H9 (cell line): Measurements from ENCODE around the gene HS6ST1. TPM values are rescaled to one million over a fixed set of nuclear protein-coding genes. Genes with fewer than 3 reads are reported as not detected.
A peak's percentile ranks its signal among the peaks of the same experiment; 100 is the strongest.

Experiments
- DNase-seq: peaks from one replicate; pipeline ENCODE4 v3.0.0-alpha.2; 2017
- H2AFZ ChIP-seq: one replicate; pipeline ENCODE4 v1.6.1; 2013; ENCODE audit warnings: mild to moderate bottlenecking, low read length, control low read depth, moderate library complexity
- H2AK5ac ChIP-seq: 2 replicates; pipeline ENCODE4 v1.6.1; 2013; ENCODE audit warnings: low read length, control low read depth, mixed read lengths; ENCODE audit not compliant: insufficient read length
- H2BK120ac ChIP-seq: one replicate; pipeline ENCODE4 v1.6.1; 2013; ENCODE audit warnings: low read depth, mild to moderate bottlenecking, low read length, control low read depth, inconsistent platforms; ENCODE audit not compliant: poor library complexity, severe bottlenecking
- H2BK12ac ChIP-seq: 2 replicates; pipeline ENCODE4 v1.6.1; 2013; ENCODE audit warnings: low read length, control low read depth, mixed read lengths, low read depth; ENCODE audit not compliant: insufficient read length
- H2BK15ac ChIP-seq: 2 replicates; pipeline ENCODE4 v1.6.1; 2013; ENCODE audit warnings: low read depth, low read length, control low read depth
- H2BK20ac ChIP-seq: one replicate; pipeline ENCODE4 v1.6.1; 2013; ENCODE audit warnings: low read depth, mild to moderate bottlenecking, low read length, control low read depth, inconsistent platforms; ENCODE audit not compliant: poor library complexity, severe bottlenecking
- H2BK5ac ChIP-seq: 2 replicates; pipeline ENCODE4 v1.6.1; 2013; ENCODE audit warnings: low read length, control low read depth, mixed read lengths; ENCODE audit not compliant: insufficient read length
- H3K14ac ChIP-seq: 2 replicates; pipeline ENCODE4 v1.6.1; 2013; ENCODE audit warnings: low read length, control low read depth; ENCODE audit not compliant: insufficient read depth
- H3K18ac ChIP-seq: 2 replicates; pipeline ENCODE4 v1.6.1; 2013; ENCODE audit warnings: low read depth, mild to moderate bottlenecking, mixed read lengths, low read length, control low read depth; ENCODE audit not compliant: insufficient read length
- H3K23ac ChIP-seq: 2 replicates; pipeline ENCODE4 v1.6.1; 2013; ENCODE audit warnings: low read length, control low read depth, mixed read lengths, low read depth; ENCODE audit not compliant: insufficient read length
- H3K23me2 ChIP-seq: 2 replicates; pipeline ENCODE4 v1.6.1; 2013; ENCODE audit warnings: low read depth, mild to moderate bottlenecking, mixed read lengths, low read length, control low read depth; ENCODE audit not compliant: insufficient read length, poor library complexity, severe bottlenecking
- H3K27ac ChIP-seq: 2 replicates; pipeline ENCODE4 v1.5.1; 2013; ENCODE audit warnings: low read length, control low read depth, mixed read lengths, low read depth; ENCODE audit not compliant: insufficient read length
- H3K27me3 ChIP-seq: 2 replicates; pipeline ENCODE4 v1.6.1; 2013; ENCODE audit warnings: low read length, control low read depth, inconsistent platforms; ENCODE audit not compliant: insufficient read depth
- H3K4ac ChIP-seq: 2 replicates; pipeline ENCODE4 v1.6.1; 2013; ENCODE audit warnings: low read depth, mild to moderate bottlenecking, control low read depth, inconsistent platforms, low read length, moderate library complexity
- H3K4me1 ChIP-seq: 2 replicates; pipeline ENCODE4 v1.6.1; 2013; ENCODE audit warnings: low read length, control low read depth, inconsistent platforms; ENCODE audit not compliant: insufficient read depth
- H3K4me2 ChIP-seq: 2 replicates; pipeline ENCODE4 v1.6.1; 2013; ENCODE audit warnings: low read length, control low read depth, mixed read lengths; ENCODE audit not compliant: insufficient read length, insufficient read depth
- H3K56ac ChIP-seq: 2 replicates; pipeline ENCODE4 v1.6.1; 2013; ENCODE audit warnings: low read depth, mild to moderate bottlenecking, mixed read lengths, low read length, control low read depth; ENCODE audit not compliant: insufficient read length
- H3K79me1 ChIP-seq: 2 replicates; pipeline ENCODE4 v1.6.1; 2013; ENCODE audit warnings: low read depth, mild to moderate bottlenecking, moderate library complexity, low read length, control low read depth, inconsistent platforms; ENCODE audit not compliant: insufficient read depth, poor library complexity, severe bottlenecking
- H3K79me2 ChIP-seq: 2 replicates; pipeline ENCODE4 v1.6.1; 2013; ENCODE audit warnings: low read length, control low read depth, inconsistent platforms; ENCODE audit not compliant: insufficient read depth
- H3K9ac ChIP-seq: 2 replicates; pipeline ENCODE4 v1.6.1; 2013; ENCODE audit warnings: low read length, control low read depth, mixed read lengths; ENCODE audit not compliant: insufficient read length; ENCODE audit errors: extremely low read depth
- H3K9me3 ChIP-seq: one replicate; pipeline ENCODE4 v1.6.1; 2013; ENCODE audit warnings: low read depth, low read length, inconsistent platforms; ENCODE audit not compliant: control insufficient read depth
- H3T11ph ChIP-seq: one replicate; pipeline ENCODE4 v1.6.1; 2013; ENCODE audit warnings: mild to moderate bottlenecking, low read length, control low read depth, inconsistent platforms
- H4K20me1 ChIP-seq: one replicate; pipeline ENCODE4 v1.6.1; 2013; ENCODE audit not compliant: control insufficient read depth, insufficient read length, insufficient read depth
- H4K5ac ChIP-seq: 2 replicates; pipeline ENCODE4 v1.6.1; 2013; ENCODE audit warnings: low read depth, mild to moderate bottlenecking, mixed read lengths, low read length, control low read depth; ENCODE audit not compliant: insufficient read length
- H4K8ac ChIP-seq: replicated peaks from 2 replicates; pipeline ENCODE4 v1.6.1; 2013; ENCODE audit warnings: low read length, control low read depth, mixed read lengths, low read depth; ENCODE audit not compliant: insufficient read length
- H4K91ac ChIP-seq: 2 replicates; pipeline ENCODE4 v1.6.1; 2013; ENCODE audit warnings: low read depth, mild to moderate bottlenecking, moderate library complexity, mixed read lengths, low read length, control low read depth; ENCODE audit not compliant: insufficient read length
- H3K27ac Mint-ChIP-seq, 3 experiments: 2 replicates in 2 of 3; 3 replicates in 1 of 3; pipeline ENCODE4 v1.8.0; 2020 to 2021; ENCODE audit warnings: mixed read lengths in 3 of 3, mild to moderate bottlenecking in 1 of 3, moderate library complexity in 1 of 3
- H3K27me3 Mint-ChIP-seq: 2 replicates; pipeline ENCODE4 v1.8.0; 2021; ENCODE audit warnings: low read depth, mild to moderate bottlenecking, moderate library complexity, mixed read lengths
- H3K36me3 Mint-ChIP-seq, 3 experiments: 2 replicates in 2 of 3; 3 replicates in 1 of 3; pipeline ENCODE4 v1.8.0; 2020 to 2021; ENCODE audit warnings: low read depth in 3 of 3, mixed read lengths in 3 of 3; ENCODE audit not compliant: insufficient read depth in 1 of 3
- H3K4me1 Mint-ChIP-seq, 2 experiments: 2 replicates each; pipeline ENCODE4 v1.8.0; 2020; ENCODE audit warnings: mixed read lengths in 2 of 2
- H3K4me3 Mint-ChIP-seq, 2 experiments: 2 replicates in 1 of 2; 3 replicates in 1 of 2; pipeline ENCODE4 v1.8.0; 2020 to 2021; ENCODE audit warnings: mild to moderate bottlenecking in 2 of 2, mixed read lengths in 2 of 2, moderate library complexity in 1 of 2
- H3K9me3 Mint-ChIP-seq, 2 experiments: 2 replicates in 1 of 2; 3 replicates in 1 of 2; pipeline ENCODE4 v1.8.0; 2020; ENCODE audit warnings: mild to moderate bottlenecking in 2 of 2, mixed read lengths in 2 of 2, moderate library complexity in 1 of 2
- WGBS: extraction: QIAGEN DNeasy Blood & Tissue Kit; methylation state at CpG from one replicate; pipeline ENCODE4 v1.1.7; 2013; ENCODE audit warnings: missing lambda C conversion rate, low lambda C conversion rate, mixed read lengths; ENCODE audit not compliant: insufficient read length; ENCODE audit errors: extremely low coverage; 5-methylcytosine and 5-hydroxymethylcytosine counted together
- total RNA-seq: library from RNA; stranded (reverse); gene quantifications from 2 replicates; pipeline ENCODE4 v1.2.1, GENCODE V29; 2021
- TF ChIP-seq, protein P1 (sequence below): fragments of 200-600 bp; sonication (generic); conservative IDR thresholded peaks from 3 replicates; pipeline ENCODE4 v1.8.0; 2021; ENCODE audit warnings: antibody characterized with exemption, mild to moderate bottlenecking

HS6ST1 gene
- total RNA-seq, 1 experiment from 2014 or later, result 60.2 TPM

DNA sequence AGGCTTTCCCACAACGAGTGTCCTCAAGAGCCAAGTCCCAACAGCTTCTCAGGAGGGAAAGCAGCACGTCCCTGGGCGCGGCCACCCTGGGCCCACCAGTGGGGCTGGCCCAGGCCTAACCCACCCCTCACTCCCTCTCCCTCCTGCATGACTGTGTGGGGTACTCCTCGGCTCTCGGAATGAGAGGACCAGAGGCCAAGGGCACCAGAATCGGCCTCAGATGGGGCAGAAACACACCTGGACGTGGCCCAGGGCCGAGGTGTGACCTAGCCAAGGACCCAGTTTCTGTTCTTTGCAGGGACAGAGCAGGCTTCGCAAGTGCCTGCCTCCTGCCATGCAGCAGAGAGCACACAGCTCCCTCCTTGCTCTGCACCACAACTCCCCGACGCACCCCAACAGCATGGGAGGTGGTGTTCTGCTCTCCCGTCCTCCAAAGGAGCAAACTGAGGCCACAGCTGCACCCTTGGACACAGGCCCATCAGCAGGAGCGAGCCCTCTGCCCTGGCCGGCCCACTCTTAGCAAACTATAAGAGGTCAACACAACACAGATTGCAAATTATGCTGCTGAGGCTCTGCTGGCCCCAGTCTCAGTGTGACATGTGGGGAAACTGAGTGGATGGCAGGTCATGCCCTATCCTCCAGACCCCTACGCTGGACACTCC is 19.7 kb downstream of the HS6ST1 start:
- peaks cover 3% of the 10 kb centered on the region for H4K20me1 ChIP-seq
- H2BK12ac ChIP-seq, result no peak overlapping the region
- H2BK5ac ChIP-seq, result no peak overlapping the region
- H3K23ac ChIP-seq, result no peak overlapping the region
- Mint-ChIP-seq H3K27me3 (no peaks in the 10 kb centered on the region), H3K27ac (peak overlapping the region in 1 of 3 experiments; percentile 79; a peak in 2 of 7 replicates), H3K9me3 (no peaks in the 10 kb centered on the region), H3K4me3 (no peak overlapping the region), H3K4me1 (peaks cover 31 to 45% of the 10 kb centered on the region in 2 experiments), H3K36me3 (peaks cover 6 to 26% (median 12%) of the 10 kb centered on the region in 3 experiments)
- no peak overlapping the region for H3K56ac ChIP-seq
- no peak overlapping the region for H3K14ac ChIP-seq
- H3K4me2 ChIP-seq, result no peak overlapping the region
- TF ChIP-seq, protein P1, sequence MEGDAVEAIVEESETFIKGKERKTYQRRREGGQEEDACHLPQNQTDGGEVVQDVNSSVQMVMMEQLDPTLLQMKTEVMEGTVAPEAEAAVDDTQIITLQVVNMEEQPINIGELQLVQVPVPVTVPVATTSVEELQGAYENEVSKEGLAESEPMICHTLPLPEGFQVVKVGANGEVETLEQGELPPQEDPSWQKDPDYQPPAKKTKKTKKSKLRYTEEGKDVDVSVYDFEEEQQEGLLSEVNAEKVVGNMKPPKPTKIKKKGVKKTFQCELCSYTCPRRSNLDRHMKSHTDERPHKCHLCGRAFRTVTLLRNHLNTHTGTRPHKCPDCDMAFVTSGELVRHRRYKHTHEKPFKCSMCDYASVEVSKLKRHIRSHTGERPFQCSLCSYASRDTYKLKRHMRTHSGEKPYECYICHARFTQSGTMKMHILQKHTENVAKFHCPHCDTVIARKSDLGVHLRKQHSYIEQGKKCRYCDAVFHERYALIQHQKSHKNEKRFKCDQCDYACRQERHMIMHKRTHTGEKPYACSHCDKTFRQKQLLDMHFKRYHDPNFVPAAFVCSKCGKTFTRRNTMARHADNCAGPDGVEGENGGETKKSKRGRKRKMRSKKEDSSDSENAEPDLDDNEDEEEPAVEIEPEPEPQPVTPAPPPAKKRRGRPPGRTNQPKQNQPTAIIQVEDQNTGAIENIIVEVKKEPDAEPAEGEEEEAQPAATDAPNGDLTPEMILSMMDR, result no peak
- H3T11ph ChIP-seq, result no peak overlapping the region
- no peak overlapping the region for H2AK5ac ChIP-seq
- no peak overlapping the region for H4K5ac ChIP-seq
- no peak overlapping the region for H2BK120ac ChIP-seq
- H3K23me2 ChIP-seq, result no peaks in the 10 kb centered on the region
- no peak overlapping the region for H3K27ac ChIP-seq
- H4K91ac ChIP-seq, result no peak overlapping the region
- H3K27me3 ChIP-seq, result no peaks in the 10 kb centered on the region
- H3K79me2 ChIP-seq, result peaks cover 41% of the 10 kb centered on the region; the same call in 1 of the 2 replicates
- WGBS, result no CpG with 5 or more reads among the region's 16 CpGs
- H2BK15ac ChIP-seq, result no peak overlapping the region
- DNase-seq, result no peak
- H3K4me1 ChIP-seq, result no peaks in the 10 kb centered on the region
- no peak overlapping the region for H2BK20ac ChIP-seq
- H3K79me1 ChIP-seq, result peaks cover 13% of the 10 kb centered on the region
- H3K9me3 ChIP-seq, result no peaks in the 10 kb centered on the region
- no peak overlapping the region for H4K8ac ChIP-seq
- H2AFZ ChIP-seq, result no peak overlapping the region
- no peak overlapping the region for H3K9ac ChIP-seq
- no peak overlapping the region for H3K4ac ChIP-seq
- H3K18ac ChIP-seq, result no peak overlapping the region
